HUES6 (cell line): Measurements from ENCODE around the gene FAM228B.

ENCODE experiments used
- H3K27ac ChIP-seq: 2 replicates; pipeline ENCODE4 v1.7.0; 2013; ENCODE audit warnings: low read depth, mild to moderate bottlenecking, low read length, inconsistent platforms
- H3K27me3 ChIP-seq: 2 replicates; pipeline ENCODE4 v1.6.1; 2013; ENCODE audit warnings: low read length; ENCODE audit not compliant: control insufficient read depth, insufficient read depth
- H3K36me3 ChIP-seq: 2 replicates; pipeline ENCODE4 v1.6.1; 2013; ENCODE audit warnings: low read length; ENCODE audit not compliant: control insufficient read depth, insufficient read depth
- H3K4me1 ChIP-seq: 2 replicates; pipeline ENCODE4 v1.6.1; 2013; ENCODE audit warnings: low read length; ENCODE audit not compliant: control insufficient read depth, insufficient read depth
- H3K4me3 ChIP-seq: 2 replicates; pipeline ENCODE4 v1.5.1; 2013; ENCODE audit warnings: low read depth, low read length
- H3K9ac ChIP-seq: one replicate; pipeline ENCODE4 v1.6.1; 2013; ENCODE audit warnings: mild to moderate bottlenecking, low read length
- H3K9me3 ChIP-seq: 2 replicates; pipeline ENCODE4 v1.6.1; 2013; ENCODE audit warnings: low read depth, low read length; ENCODE audit not compliant: control insufficient read depth, insufficient read depth

FAM228B gene

GRCh38 chr2:24159708-24160107, 36.4 kb downstream of the FAM228B start:
- Histone ChIP-seq H3K4me3 (no peak overlapping the region), H3K27me3 (no peaks in the 10 kb centered on the region), H3K36me3 (no peaks in the 10 kb centered on the region), H3K9me3 (peaks cover 6% of the 10 kb centered on the region), H3K9ac (no peak overlapping the region), H3K27ac (no peak overlapping the region), H3K4me1 (no peaks in the 10 kb centered on the region)

DNA sequence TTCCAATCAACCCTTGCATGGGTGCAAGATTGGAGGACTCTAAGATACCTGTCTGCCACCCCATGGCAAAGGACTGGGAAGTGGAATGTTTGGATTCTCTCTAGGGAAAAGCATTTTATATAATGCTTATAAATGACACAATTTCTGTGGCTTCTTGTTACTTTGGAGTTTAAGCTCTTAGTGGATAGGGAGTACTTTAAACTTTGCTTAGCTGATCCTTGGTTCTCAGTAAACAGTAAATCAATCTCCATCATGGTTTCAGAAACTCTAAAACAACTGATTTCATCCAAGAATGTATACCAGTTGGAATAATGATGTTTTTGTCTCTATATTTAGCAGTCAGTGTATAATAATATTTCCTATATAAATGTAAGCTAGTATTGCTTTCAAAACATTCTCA, 37.5 kb downstream of the FAM228B start:
- H3K36me3 ChIP-seq: no peaks in the 10 kb centered on the region
- no peaks in the 10 kb centered on the region for H3K4me1 ChIP-seq
- H3K9me3 ChIP-seq: peaks cover 6% of the 10 kb centered on the region
- H3K27ac ChIP-seq: no peak overlapping the region
- no peak overlapping the region for H3K9ac ChIP-seq
- no peak overlapping the region for H3K4me3 ChIP-seq
- no peaks in the 10 kb centered on the region for H3K27me3 ChIP-seq

- Histone ChIP-seq H3K4me3 (no peak overlapping the region), H3K27me3 (no peaks in the 10 kb centered on the region), H3K4me1 (0 out of 2 replicates have a peak, but pooled peaks cover 3% of the 10 kb centered on the region), H3K9ac (no peak overlapping the region), H3K27ac (no peak overlapping the region), H3K36me3 (no peaks in the 10 kb centered on the region), H3K9me3 (peaks cover 6% of the 10 kb centered on the region)
Measured at GRCh38 chr2:24162494-24162893, 39.2 kb downstream of the FAM228B start.

DNA sequence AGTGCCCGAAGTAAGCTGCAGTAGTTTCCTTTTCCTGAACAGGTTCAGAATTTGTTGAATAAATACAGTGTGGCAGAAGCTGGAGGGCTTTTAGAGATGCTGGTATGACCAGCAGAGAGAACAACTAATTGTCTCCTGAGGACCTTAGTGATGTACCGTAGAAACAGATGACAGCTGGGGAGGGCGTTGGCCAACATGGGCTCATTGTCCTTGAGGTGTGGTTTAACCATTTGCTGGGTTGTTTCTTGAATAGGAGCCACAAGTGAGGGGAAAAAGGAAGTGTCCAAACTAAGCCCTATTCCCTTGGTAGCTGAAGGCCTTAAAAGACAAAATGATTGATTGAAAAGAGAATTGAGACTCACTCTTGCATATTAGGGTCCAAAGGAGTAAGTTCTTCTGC, 39.9 kb downstream of the FAM228B start:
- Histone ChIP-seq H3K36me3 (no peaks in the 10 kb centered on the region), H3K27ac (no peak overlapping the region), H3K4me3 (no peak overlapping the region), H3K9ac (no peak overlapping the region), H3K27me3 (no peaks in the 10 kb centered on the region), H3K9me3 (peaks cover 6% of the 10 kb centered on the region), H3K4me1 (0 out of 2 replicates have a peak, but pooled peaks cover 3% of the 10 kb centered on the region)

DNA sequence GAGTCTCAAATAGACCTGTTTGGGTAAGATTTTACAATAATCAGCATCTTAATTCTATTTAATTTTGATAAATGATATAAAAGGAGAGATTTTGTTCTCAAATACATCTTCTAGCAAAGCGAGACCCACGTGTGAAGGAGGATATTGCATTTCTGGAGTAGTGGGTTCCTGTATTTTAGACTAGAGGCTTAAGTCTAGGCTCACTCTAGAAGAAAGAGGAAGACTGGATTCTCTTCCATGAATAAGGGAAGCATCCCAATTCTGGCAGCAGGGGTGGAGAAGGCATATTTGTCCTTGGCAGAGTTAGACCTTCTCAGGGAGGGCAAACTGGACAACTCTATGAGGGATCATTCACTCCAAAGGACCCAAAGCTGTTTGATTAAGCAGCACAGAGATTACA, 40.3 kb downstream of the FAM228B start:
- Histone ChIP-seq H3K4me3 (no peak overlapping the region), H3K4me1 (0 out of 2 replicates have a peak, but pooled peaks cover 3% of the 10 kb centered on the region), H3K9me3 (peaks cover 6% of the 10 kb centered on the region), H3K9ac (no peak overlapping the region), H3K27ac (no peak overlapping the region), H3K36me3 (no peaks in the 10 kb centered on the region), H3K27me3 (no peaks in the 10 kb centered on the region)

DNA sequence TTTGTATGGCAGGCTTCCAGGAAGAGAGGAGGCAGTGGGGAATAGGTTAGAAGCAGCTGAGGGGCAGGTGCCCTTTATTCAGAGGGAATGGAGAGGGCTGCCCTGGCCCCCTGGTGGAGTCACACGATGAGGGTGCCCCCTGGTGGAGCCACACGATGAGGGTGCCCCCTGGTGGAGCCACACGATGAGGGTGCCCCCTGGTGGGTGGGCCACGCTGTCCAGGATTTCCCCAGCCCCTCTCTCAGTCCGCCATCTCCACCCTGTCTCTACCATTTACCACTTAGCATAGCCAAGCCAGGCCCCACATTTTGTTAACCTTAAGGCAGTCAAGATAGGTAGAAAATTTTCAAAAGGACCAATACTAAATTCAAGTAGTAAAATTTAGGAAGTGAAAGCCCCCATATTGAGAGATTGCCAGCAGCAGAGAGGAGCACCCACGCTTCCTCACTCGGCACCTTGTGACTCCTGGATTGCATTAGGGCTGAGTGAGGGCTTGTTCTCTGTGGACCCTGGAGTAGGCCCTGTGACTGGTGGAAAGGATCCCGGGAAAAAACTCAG, 41.2 kb downstream of the FAM228B start:
- Histone ChIP-seq H3K27me3 (no peaks in the 10 kb centered on the region), H3K9me3 (peaks cover 6% of the 10 kb centered on the region), H3K36me3 (no peaks in the 10 kb centered on the region), H3K9ac (no peak overlapping the region), H3K4me1 (0 out of 2 replicates have a peak, but pooled peaks cover 3% of the 10 kb centered on the region), H3K27ac (no peak overlapping the region), H3K4me3 (no peak overlapping the region)

DNA sequence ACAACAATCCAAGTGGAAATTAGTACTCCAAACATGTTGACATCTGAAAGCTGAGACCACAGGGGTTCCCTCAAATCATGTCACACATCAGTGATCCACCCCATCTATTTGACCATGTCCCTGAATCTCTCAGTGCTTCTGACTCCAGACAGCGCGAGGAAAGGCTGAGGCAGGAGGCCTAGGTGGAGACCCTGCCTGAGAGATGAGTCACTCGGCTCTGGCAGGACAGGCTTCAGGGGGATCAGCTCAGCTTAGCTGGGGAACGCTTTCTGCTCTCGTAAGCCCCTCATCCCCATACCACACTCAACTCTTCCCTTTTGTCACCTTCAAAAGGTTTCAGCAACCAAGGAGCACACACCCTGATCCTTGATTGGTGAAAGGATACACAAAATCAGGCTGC, 45.8 kb downstream of the FAM228B start:
- Histone ChIP-seq H3K27ac (no peak overlapping the region), H3K9ac (no peak overlapping the region), H3K4me1 (0 out of 2 replicates have a peak, but pooled peaks cover 3% of the 10 kb centered on the region), H3K27me3 (no peaks in the 10 kb centered on the region), H3K9me3 (no peaks in the 10 kb centered on the region), H3K36me3 (no peaks in the 10 kb centered on the region), H3K4me3 (no peak overlapping the region)

GRCh38 chr2:24174851-24175277, 51.6 kb downstream of the FAM228B start, which contains the start of gene FAM228A:
FAM228A (plus strand) TSS chr2:24175053; CDS start chr2:24175481, 428 bp downstream.
- no peak within 1 kb of the TSS for H3K4me3 ChIP-seq
- H3K27ac ChIP-seq: no peak within 1 kb of the TSS
- no peaks in the 10 kb centered on the region for H3K27me3 ChIP-seq
- no peaks in the 10 kb centered on the region for H3K4me1 ChIP-seq
- no peaks in the 10 kb centered on the region for H3K9me3 ChIP-seq
- H3K9ac ChIP-seq: no peak within 1 kb of the TSS
- H3K36me3 ChIP-seq: no peaks in the 10 kb centered on the region

DNA sequence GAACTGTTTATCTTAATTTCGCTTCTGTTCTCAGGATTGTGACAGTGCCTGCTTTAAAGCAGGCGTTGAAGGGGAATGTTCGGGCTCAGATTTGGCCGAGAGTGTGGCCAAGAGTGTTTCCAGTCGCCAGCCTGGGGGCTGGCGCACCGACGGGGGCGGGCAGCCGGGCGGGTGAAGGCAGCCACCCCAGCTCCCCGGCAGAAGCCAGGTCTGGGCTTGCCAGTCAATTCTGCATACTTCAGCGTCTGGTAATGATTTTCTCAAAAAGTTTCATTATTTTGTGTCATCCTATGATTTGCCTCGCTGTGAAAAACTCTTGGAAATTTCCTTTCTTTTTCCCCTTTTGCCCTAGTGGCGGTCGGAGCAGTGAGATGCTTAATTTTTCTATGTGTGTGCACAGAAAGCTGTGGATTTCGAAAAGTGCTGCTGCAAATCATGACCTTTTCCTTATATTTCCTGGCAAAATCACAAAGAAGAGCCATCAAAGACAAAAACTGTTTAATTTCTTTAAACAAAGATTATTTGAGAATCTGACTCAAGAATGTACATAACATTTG, 52.4 kb downstream of the FAM228B start:
- Histone ChIP-seq H3K4me3 (no peak overlapping the region), H3K4me1 (no peaks in the 10 kb centered on the region), H3K9ac (no peak overlapping the region), H3K36me3 (no peaks in the 10 kb centered on the region), H3K9me3 (no peaks in the 10 kb centered on the region), H3K27me3 (no peaks in the 10 kb centered on the region), H3K27ac (no peak overlapping the region)

GRCh38 chr2:24176326-24176725, 53.1 kb downstream of the FAM228B start:
- Histone ChIP-seq H3K27me3 (no peaks in the 10 kb centered on the region), H3K36me3 (no peaks in the 10 kb centered on the region)

GRCh38 chr2:24179683-24180082, 56.4 kb downstream of the FAM228B start:
- Histone ChIP-seq H3K27me3 (no peaks in the 10 kb centered on the region), H3K9ac (no peak overlapping the region), H3K4me1 (peaks cover 3% of the 10 kb centered on the region; the same call in 1 of the 2 replicates), H3K9me3 (no peaks in the 10 kb centered on the region), H3K36me3 (no peaks in the 10 kb centered on the region), H3K27ac (no peak overlapping the region), H3K4me3 (no peak overlapping the region)

More at GRCh38 chr2:24176326-24176725, 53.1 kb downstream of the FAM228B start:
- no peak overlapping the region for H3K4me3 ChIP-seq
- H3K4me1 ChIP-seq: no peaks in the 10 kb centered on the region
- no peak overlapping the region for H3K27ac ChIP-seq
- H3K9ac ChIP-seq: no peak overlapping the region
- no peaks in the 10 kb centered on the region for H3K9me3 ChIP-seq
